Measurements from ENCODE around the gene GCC2.
A peak's percentile ranks its signal among the peaks of the same experiment; 100 is the strongest.

GCC2 gene

GRCh38 chr2:108533832-108534583 is 85.0 kb downstream of the GCC2 start, which contains the start of gene LIMS1:
Gene LIMS1, plus strand, starts transcription at chr2:108534470. Its CDS starts 93 bp downstream, at chr2:108534563.
- peak; percentile 96 for DNase-seq

GRCh38 chr2:108534584-108535356 is 85.8 kb downstream of the GCC2 start:
- DNase-seq: peak; percentile 59

- DNase-seq: no peak
These were observed 86.3 kb downstream of the GCC2 start for GRCh38 chr2:108535357-108535631.

GRCh38 chr2:108536133-108536780 is 87.3 kb downstream of the GCC2 start:
- peak; percentile 69 for DNase-seq

- no peak for DNase-seq
These were observed 87.9 kb downstream of the GCC2 start for GRCh38 chr2:108536911-108537310.

- DNase-seq: peak; percentile 58
These were observed 89.1 kb downstream of the GCC2 start for GRCh38 chr2:108538000-108538625.

- DNase-seq: no peak
These were observed 92.4 kb downstream of the GCC2 start for GRCh38 chr2:108541451-108541850.

GRCh38 chr2:108542071-108542470 is 93.1 kb downstream of the GCC2 start:
- DNase-seq: no peak

- DNase-seq: no peak
These were observed 98.6 kb downstream of the GCC2 start for GRCh38 chr2:108547606-108548005.

GRCh38 chr2:108548208-108549003 is 99.4 kb downstream of the GCC2 start:
- DNase-seq: no peak

- DNase-seq: peak; percentile 54
These were observed 103.6 kb downstream of the GCC2 start for GRCh38 chr2:108552566-108552965.

- no peak for DNase-seq
These were observed 104.4 kb downstream of the GCC2 start for GRCh38 chr2:108553209-108553919.

GRCh38 chr2:108554528-108554927 is 105.5 kb downstream of the GCC2 start:
- no peak for DNase-seq

GRCh38 chr2:108555572-108555971 is 106.6 kb downstream of the GCC2 start:
- DNase-seq: no peak

- peak; percentile 92 for DNase-seq
These were observed 107.6 kb downstream of the GCC2 start for GRCh38 chr2:108556581-108556980.

Data from islet precursor cell (in vitro differentiated cells).